Right atrium auricular region (tissue), 2 donors: ENCODE measurements around the gene ARIH1. TPM values are rescaled to one million over a fixed set of nuclear protein-coding genes. Genes with fewer than 3 reads are reported as not detected.
A peak's percentile ranks its signal among the peaks of the same experiment; 100 is the strongest.

Source experiments
- DNase-seq: peaks from one replicate; pipeline ENCODE4 v3.0.0-alpha.2; 2019; ENCODE audit warnings: low spot score
- H3K27ac ChIP-seq, 2 donors: fragments of 200-600 bp; sonication (generic); 1 replicate in 1 of 2; 2 replicates in 1 of 2; pipeline ENCODE4 v1.5.1; 2016 to 2019
- H3K27me3 ChIP-seq, 2 donors: fragments of 200-600 bp; sonication (generic); one replicate each; pipeline versions ENCODE4 v1.5.1 to v1.6.0; 2017 to 2019
- H3K36me3 ChIP-seq: fragments of 200-600 bp; sonication (generic); one replicate; pipeline ENCODE4 v1.5.1; 2016
- H3K4me1 ChIP-seq, 2 donors: fragments of 200-600 bp; sonication (generic); one replicate each; pipeline versions ENCODE4 v1.5.1 to v1.6.0; 2017 to 2019
- H3K4me3 ChIP-seq, 2 donors: fragments of 200-600 bp; sonication (generic); 1 replicate in 1 of 2; 2 replicates in 1 of 2; pipeline ENCODE4 v1.5.1; 2017 to 2019; ENCODE audit warnings: mild to moderate bottlenecking in 1 of 2, moderate library complexity in 1 of 2
- H3K9me3 ChIP-seq, 2 donors: fragments of 200-600 bp; sonication (generic); one replicate each; pipeline ENCODE4 v1.5.1; 2019
- total RNA-seq, 2 donors: library from RNA; depleted of rRNA; stranded (reverse); fragments of >200 nt; gene quantifications; one replicate each; pipeline ENCODE4 v1.1.0, GENCODE V29; 2016
- TF ChIP-seq, protein P1 (sequence below), 2 donors: fragments of 200-600 bp; sonication (generic); IDR thresholded peaks; one replicate each; pipeline ENCODE4 v1.5.1; 2019; ENCODE audit warnings: antibody characterized with exemption in 2 of 2

ARIH1 gene
- total RNA-seq, 2 donors from 2014 or later = 40.7 to 41.5 TPM

DNA sequence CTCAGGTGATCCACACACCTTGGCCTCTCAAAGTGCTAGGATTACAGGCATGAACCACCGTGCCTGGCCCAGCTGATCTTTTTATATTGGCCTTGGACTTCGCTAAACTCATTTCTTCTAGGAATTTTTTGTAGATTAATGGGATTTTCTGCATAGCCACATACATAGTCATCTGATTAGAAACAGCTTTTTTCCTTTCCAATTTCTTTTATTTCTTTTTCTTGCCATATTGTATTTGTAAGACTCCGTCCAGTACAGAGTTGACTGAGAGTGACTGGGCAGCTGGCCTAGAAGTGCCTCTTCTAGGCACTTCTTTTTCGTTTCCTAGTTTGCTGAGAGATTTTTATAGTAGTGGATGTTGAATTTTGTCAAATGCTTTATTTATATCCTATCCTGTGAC is 37.4 kb downstream of the ARIH1 start:
- no peaks in the 10 kb centered on the region for H3K9me3 ChIP-seq
- DNase-seq = no peak
- no peak overlapping the region for H3K27ac ChIP-seq
- H3K4me1 ChIP-seq = peaks cover 0 to 41% of the 10 kb centered on the region in 2 donors
- no peak overlapping the region for H3K4me3 ChIP-seq
- H3K27me3 ChIP-seq = no peaks in the 10 kb centered on the region
- TF ChIP-seq, protein P1, sequence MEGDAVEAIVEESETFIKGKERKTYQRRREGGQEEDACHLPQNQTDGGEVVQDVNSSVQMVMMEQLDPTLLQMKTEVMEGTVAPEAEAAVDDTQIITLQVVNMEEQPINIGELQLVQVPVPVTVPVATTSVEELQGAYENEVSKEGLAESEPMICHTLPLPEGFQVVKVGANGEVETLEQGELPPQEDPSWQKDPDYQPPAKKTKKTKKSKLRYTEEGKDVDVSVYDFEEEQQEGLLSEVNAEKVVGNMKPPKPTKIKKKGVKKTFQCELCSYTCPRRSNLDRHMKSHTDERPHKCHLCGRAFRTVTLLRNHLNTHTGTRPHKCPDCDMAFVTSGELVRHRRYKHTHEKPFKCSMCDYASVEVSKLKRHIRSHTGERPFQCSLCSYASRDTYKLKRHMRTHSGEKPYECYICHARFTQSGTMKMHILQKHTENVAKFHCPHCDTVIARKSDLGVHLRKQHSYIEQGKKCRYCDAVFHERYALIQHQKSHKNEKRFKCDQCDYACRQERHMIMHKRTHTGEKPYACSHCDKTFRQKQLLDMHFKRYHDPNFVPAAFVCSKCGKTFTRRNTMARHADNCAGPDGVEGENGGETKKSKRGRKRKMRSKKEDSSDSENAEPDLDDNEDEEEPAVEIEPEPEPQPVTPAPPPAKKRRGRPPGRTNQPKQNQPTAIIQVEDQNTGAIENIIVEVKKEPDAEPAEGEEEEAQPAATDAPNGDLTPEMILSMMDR (IDR thresholded peaks at IDR 0.05) = no peak
- no peaks in the 10 kb centered on the region for H3K36me3 ChIP-seq

DNA sequence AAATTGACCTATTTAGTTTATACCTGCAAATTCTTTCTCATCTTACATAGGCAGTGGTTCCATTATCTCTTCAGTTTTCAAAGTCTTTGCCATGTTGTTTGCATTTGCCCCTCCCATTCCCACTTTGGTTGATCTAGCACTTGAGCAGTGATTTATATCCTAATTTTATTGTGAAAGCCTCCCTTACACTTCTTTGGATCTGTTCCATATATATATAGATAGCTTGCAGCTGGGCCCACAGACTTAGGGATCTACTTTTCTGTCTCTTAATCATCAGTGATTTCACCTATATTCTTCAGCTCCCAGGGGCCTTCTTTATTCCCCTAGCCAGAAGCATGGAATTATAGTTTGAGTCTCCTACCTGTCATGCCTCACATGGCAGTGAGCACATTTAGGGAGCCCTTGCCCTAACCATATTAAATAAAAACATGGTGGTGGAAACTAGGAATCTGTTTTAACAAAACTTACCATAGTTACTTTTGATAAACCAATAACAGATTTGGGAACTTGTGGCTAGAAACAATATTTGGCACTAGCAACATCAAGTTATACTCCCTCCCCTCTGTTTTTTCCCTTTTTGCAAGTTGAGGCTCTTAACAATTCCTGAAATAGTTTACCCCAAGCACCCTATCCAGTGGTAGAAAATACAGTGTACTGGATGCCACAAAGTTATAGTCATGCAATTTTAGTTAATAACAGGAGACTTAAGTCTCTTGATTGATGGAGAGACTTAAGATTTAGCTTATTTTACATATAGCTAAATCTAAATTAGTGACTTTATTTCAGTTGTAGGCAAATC is 41.7 kb downstream of the ARIH1 start:
- no peak for DNase-seq
- no peak overlapping the region for H3K27ac ChIP-seq
- peaks cover 0 to 47% of the 10 kb centered on the region in 2 donors for H3K4me1 ChIP-seq
- no peaks in the 10 kb centered on the region for H3K9me3 ChIP-seq
- TF ChIP-seq, protein P1 (IDR thresholded peaks at IDR 0.05) = no peak
- H3K27me3 ChIP-seq = no peaks in the 10 kb centered on the region
- no peak overlapping the region for H3K4me3 ChIP-seq
- no peaks in the 10 kb centered on the region for H3K36me3 ChIP-seq

DNA sequence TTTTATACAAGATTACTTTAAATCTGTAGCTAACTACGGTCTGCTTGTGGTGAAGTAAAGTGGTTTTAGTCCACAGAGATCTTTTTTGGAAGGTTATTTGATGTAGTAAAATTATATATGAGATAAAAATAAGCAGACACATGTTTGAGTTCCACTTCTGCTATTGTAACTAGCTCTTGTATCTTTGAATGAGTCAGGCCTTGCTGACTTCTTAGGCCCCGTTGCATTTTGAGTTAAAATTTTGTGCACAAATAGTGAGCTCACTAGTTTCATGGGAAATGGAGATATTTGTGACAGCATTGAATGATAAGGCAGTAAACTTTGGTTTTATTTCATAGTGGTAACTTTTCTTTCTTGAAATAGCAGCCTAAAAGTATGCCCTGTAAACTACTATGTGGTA is 42.6 kb downstream of the ARIH1 start:
- no peak for DNase-seq
- TF ChIP-seq, protein P1 (IDR thresholded peaks at IDR 0.05) = no peak
- Histone ChIP-seq H3K9me3 (no peaks in the 10 kb centered on the region), H3K27me3 (no peaks in the 10 kb centered on the region), H3K36me3 (no peaks in the 10 kb centered on the region), H3K4me1 (peaks cover 0 to 41% of the 10 kb centered on the region in 2 donors), H3K27ac (no peak overlapping the region), H3K4me3 (no peak overlapping the region)

DNA sequence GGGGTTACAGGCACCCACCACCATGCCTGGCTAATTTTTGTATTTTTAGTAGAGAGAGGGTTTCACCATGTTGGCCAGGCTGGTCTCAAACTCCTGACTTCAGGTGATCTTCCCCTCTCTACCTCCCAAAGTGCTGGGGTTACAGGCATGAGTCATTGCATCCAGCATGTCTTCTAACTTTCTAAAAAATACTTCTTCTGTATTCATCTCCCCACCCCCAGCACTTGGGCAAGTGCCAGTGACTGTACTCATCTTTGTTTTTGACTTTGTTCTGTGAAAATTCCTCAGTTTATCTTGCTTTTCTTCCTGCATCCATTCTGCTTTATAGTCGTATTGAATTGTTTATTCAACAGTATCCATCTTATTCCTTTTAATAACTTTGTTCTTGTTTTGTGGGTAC is 47.6 kb downstream of the ARIH1 start:
- Histone ChIP-seq H3K27me3 (no peaks in the 10 kb centered on the region), H3K4me3 (no peak overlapping the region), H3K4me1 (peaks cover 0 to 9% of the 10 kb centered on the region in 2 donors), H3K27ac (no peak overlapping the region), H3K36me3 (no peaks in the 10 kb centered on the region), H3K9me3 (no peaks in the 10 kb centered on the region)
- TF ChIP-seq, protein P1 (IDR thresholded peaks at IDR 0.05) = no peak
- no peak for DNase-seq

DNA sequence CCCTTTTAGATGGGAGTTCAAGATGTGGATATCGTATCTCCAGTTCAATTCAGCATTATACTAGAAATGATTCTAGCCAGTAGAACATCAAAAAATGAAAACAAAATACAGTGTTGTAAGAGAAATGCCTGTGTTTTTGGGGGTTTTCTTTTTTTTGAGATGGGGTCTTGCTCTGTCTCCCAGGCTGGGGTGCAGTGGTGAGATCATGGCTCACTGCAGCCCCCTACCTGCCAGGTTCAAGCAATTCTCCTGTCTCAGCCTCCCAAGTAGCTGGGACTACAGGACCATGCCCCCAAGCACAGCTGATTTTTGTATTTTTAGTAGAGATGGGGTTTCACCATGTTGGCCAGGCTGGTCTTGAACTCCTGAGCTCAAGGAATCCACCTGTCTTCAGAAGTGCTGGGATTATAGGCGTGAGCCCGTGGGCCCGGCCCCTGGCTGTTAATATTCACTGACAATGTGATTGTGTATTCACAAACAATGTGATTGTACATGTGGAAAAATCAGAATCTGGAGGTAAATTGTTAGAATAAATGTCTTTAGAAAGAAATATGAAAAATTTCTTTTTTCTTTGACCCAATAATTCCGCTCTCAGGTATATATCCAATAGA is 59.0 kb downstream of the ARIH1 start:
- Histone ChIP-seq H3K36me3 (no peaks in the 10 kb centered on the region), H3K4me1 (no peaks in the 10 kb centered on the region), H3K27me3 (no peaks in the 10 kb centered on the region), H3K9me3 (no peaks in the 10 kb centered on the region), H3K27ac (no peak overlapping the region), H3K4me3 (no peak overlapping the region)
- no peak for DNase-seq
- TF ChIP-seq, protein P1 (IDR thresholded peaks at IDR 0.05) = peak in 1 of 2 donors; percentile 51
